Spleen (tissue), 7 donors: Measurements from ENCODE around the gene EIF2AK3.

Experiments
- CTCF ChIP-seq, 11 experiments: fragments of 200-600 bp in 7 of 11; fragments of 450-650 bp in 4 of 11; sonication (generic) in 4 of 11; IDR thresholded peaks in 8 of 11; conservative IDR thresholded peaks in 3 of 11; 1 replicate in 7 of 11; 2 replicates in 4 of 11; pipeline versions ENCODE4 v1.4.0 to v1.8.0; 2016 to 2021; ENCODE audit warnings: antibody characterized with exemption in 11 of 11, inconsistent platforms in 4 of 11, mild to moderate bottlenecking in 1 of 11
- POLR2A ChIP-seq, 3 donors: fragments of 450-650 bp; IDR thresholded peaks; one replicate each; pipeline ENCODE4 v1.5.1; 2017; ENCODE audit warnings: antibody characterized with exemption in 3 of 3, mild to moderate bottlenecking in 1 of 3
- POLR2AphosphoS5 ChIP-seq, 3 donors: sonication (generic); formaldehyde crosslinking; IDR thresholded peaks; one replicate each; pipeline ENCODE4 v1.5.1; 2017; ENCODE audit warnings: antibody characterized with exemption in 3 of 3
- donor health status: DM: no; HTN: no; CAD: no; lungs with moderate emphysema.
- donor health status: DM: no; HTN: no; CAD: no.
- donor health status: DM: no; HTN: no; CAD: no.

GRCh38 chr2:88599527-88599926, 27.7 kb downstream of the EIF2AK3 start:
- no peak for TF ChIP-seq POLR2AphosphoS5 (IDR thresholded peaks at IDR 0.05)
- TF ChIP-seq CTCF (IDR thresholded peaks at IDR 0.05 in 8 of 11, conservative IDR thresholded peaks at IDR 0.05 in 3 of 11), result no peak
- TF ChIP-seq POLR2A (IDR thresholded peaks at IDR 0.05), result no peak
